ENCODE measurements around the gene HSPA1A.
A peak's percentile ranks its signal among the peaks of the same experiment; 100 is the strongest.
"Not testable (repeated sequence)": the region's sequence is repeated elsewhere in the genome, so short reads cannot be mapped to it uniquely, and the experiment has no call there.

HSPA1A gene

DNA sequence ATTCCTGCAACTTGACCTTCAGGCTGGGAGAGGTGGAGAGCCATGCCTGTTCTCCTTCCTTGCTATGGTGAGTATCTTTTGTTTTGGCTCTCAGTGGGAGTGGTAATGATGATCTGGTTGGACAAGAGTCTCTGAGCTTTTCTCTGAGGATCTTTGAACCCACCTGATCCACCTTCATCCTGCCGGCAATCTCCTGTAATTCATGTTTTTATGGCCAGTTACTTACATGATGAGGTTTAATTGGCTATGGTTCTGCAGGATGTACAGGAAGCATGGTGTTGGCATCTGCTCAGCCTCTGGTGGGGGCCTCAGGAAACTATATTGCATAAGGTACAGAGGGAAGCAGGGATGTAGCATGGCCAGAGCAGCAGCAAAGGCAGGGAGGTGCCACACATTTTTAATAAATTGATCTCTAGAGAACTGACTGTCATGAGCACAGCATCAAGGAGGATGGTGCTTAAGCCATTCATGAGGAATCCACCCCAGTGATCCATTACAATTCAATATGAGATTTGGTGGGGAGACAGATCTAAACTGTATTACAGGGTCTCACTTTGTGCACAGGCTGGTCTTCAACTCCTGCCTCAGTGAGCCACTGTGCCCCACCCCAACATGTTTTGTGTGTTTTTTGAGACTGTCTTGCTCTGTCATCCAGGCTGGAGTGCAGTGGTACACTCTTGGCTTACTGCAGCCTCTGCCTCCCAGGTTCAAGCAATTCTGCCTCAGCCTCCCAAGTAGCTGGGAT, 22.2 kb downstream of the HSPA1A start:
- DNase-seq = no peak

DNA sequence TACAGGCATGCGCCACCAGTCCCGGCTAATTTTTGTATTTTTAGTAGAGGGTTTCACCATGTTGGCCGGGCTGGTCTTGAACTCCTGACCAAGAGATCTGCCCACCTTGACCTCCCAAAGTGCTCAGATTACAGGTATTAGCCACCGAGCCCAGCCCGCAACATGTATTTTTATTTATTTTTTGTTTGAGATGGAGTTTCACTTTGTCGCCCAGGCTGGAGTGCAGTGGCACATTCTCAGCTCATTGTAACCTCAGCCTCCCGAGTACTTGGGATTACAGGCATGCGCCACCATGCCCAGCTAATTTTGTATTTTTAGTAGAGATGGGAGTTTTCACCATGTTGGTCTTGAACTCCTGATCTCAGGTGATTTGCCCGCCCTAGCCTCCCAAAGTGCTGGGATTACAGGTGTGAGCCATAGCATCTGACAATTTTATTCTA, 22.8 kb downstream of the HSPA1A start:
- not testable (repeated sequence) for DNase-seq

DNA sequence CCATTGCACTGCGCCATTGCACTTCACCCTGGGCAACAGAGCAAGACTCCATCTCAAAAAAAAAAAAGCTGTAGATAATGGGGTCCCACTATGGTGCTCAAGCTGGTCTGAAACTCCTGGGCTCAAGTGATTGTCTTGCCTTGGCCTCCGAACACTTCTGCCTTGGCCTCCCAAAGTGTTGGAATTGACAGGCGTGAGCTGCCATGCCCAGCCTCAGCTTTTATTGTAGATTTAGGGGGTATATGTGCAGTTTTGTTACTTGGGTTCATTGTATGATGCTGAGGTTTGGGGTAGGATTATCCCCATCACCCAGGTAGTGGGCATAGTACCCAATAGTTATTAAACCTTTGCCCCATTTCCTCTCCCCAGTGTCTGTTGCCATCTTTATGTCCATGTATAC, 23.6 kb downstream of the HSPA1A start:
- no peak for DNase-seq

DNA sequence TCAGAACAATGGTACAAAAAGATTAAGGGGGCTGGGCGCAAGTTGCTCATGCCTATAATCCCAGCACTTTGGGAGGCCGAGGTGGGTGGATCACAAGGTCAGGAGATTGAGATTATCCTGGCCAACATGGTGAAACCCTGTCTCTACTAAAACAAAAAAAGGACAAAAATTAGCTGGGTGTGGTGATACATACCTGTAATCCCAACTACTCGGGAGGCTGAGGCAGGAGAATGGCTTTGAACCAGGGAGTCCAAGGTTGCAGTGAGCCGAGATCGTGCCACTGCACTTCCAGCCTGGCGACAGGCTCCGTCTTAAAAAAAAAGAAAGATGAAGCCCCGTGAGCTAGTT, 24.4 kb downstream of the HSPA1A start:
- not testable (repeated sequence) for DNase-seq

DNA sequence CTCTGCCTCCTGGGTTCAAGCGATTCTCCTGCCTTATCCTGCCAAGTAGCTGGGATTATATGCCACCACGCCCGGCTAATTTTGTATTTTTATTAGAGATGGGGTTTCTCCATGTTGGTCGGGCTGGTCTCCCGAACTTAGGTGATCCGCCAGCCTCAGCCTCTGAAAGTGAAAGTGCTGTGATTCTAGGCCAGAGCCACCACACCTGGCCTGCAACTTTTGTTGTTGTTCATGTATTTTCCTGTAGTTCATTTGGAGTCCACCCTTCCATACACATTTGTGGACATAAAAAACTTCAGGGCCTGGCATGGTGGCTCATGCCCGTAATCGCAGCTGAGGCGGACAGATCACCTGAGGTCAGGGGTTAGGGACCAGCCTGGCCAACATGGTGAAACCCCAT, 26.7 kb downstream of the HSPA1A start:
- DNase-seq = no peak

DNA sequence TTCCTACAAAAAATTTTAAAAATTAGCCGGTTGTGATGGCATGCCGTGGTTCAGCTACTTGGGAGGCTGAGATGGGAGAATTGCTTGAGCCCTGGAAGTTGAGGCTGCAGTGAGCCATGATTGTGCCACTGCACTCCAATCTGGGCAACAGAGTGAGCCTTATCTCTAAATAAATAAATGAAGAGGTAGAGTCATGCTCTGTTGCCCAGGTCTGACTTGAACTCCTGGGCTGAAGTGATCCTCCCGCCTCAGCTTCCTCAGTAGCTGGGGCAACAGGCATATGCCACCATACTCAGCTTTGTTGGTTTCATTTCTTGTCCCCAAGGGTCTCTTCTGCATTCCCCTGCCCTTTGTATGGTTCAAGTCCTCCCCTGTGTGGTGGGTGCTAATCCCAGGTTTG, 29.2 kb downstream of the HSPA1A start:
- no peak for DNase-seq

DNA sequence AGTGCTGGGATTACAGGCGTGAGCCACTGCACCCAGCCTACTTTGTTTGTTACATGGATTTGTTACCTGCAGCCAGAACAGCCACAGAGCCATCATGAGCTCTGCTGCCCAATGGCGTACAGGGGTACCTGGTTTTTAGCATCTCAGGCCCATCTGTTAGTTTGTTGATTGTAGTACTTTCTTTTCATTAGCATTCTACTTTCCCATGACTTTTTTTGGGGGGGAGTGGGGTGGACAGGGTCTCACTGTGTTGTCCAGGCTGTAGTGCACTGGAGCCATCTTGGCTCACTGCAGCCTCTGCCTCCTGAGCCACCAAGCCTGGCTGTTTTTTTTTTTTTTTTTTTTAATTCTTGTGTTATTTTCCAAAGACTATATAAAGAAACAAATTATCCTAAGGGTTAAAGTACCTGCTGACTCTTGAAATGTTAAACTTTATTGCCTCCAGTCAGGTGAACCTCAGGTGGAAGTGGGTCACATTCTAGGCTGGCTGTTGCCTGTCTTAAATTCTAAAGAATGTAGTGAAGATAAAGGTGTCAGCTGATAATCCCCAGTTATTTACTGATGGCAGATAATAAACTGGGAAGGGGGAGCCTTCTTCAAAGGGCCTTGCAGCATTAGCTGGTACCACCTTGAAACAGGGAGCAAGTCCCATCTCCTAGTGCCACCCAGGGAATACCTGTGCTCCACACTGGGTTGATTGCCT, 32.1 kb downstream of the HSPA1A start:
- DNase-seq = no peak

DNA sequence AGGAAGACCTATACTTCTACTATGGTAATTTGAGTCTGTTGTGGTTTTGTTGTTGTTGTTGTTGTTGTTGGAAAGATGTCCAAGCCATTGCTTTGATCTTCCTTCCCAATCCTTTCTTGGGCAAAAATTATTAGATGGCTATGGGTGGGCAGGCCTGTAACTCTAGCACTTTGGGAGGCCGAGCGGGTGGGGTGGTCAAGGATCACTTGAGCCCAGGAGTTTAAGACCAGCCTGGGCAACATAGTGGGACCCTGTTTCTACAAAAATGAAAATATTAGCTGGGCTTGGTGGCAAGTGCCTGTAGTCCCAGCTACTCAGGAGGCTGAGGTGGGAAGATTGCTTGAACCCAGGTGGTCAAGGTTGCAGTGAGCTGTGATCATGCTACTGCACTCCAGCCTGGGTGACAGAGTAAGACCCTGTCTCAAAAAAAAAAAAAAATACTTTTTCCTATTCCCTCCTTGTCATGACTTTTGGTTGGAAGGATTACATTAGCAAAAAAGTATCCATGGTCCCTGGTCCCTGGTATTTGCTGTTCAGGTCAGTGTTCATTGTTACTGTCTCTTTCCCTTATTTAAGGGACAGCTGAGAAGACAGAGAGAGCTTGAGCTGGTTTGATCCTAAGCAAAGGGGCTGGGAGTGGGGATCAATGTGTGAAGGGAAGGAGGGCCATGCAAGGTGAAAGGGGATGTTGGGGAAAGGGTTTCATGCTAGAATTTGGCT, 35.6 kb downstream of the HSPA1A start:
- no peak for DNase-seq

DNA sequence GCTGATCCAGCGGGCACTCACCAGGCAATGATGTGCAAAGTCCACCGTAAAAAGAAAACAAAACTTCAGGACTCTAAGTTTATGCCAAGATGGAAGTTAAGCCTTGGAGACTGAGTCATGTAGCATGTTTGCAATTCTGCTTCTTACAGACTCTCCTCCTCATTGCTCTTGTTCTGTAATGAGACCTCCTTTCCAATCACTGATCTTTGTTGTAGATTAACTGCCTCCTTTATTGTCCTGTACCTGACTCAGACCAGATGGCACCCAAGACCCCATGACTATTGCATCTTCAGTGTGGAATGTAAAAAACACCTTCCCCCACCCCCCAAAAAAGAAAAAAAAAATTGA, 36.1 kb downstream of the HSPA1A start:
- no peak for DNase-seq

DNA sequence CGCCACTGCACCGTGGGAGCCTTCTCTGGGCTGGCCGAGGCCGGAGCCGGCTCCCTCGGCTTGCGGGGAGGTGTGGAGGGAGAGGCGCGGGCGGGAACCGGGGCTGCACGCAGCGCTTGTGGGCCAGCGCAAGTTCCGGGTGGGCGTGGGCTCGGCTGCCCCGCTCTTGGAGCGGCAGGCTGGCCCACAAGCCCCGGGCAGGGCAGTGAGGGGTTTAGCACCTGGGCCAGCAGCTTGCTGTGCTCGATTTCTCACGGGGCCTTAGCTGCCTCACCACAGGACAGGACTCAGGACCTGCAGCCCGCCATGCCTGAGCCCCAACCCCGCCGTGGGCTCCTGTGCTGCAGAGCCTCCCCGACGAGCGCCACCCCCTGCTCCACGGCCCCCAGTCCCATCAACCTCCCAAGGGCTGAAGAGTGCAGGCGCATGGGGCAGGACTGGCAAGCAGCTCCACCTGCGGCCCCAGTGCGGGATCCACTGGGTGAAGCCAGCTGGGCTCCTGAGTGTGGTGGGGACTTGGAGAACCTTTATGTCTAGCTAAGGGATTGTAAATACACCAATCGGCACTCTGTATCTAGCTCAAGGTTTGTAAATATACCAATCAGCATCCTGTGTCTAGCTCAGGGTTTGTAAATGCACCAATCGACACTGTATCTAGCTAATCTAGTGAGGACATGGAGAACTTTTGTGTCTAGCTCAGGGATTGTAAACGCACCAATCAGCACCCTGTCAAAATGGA, 36.8 kb downstream of the HSPA1A start:
- not testable (repeated sequence) for DNase-seq

DNA sequence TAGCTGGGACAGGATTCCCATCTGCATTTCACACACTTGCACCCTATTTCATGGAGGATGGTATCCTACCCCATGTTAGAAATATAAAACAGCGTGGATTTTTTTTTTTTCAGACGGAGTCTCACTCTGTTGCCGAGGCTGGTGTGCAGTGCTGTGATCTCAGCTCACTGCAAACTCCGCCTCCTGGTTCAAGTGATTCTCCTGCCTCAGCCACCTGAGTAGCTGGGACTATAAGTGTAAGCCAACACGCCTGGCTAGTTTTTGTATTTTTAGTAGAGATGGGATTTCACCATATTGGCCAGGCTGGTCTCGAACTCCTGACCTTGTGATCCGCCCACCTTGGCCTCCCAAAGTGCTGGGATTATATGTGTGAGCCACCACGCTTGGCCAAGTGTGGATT, 42.4 kb downstream of the HSPA1A start:
- DNase-seq = not testable (repeated sequence)

DNA sequence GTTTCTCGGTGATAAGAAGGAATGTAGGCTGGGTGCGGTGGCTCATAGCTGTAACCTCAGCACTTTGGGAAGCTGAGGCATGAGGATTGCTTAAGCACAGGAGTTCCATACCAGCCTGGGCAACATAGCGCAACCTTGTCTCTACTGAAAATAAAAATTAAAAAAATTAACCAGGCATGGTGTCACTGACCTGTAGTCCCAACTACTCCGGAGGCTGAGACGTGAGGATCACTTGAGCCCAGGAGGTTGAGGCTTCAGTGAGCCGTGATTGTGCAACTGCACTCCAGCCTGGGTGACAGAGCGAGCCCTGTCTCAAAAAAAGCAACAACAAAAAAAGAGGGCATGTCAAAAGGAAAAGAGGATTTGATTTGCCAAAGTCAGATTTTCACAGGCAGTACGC, 43.4 kb downstream of the HSPA1A start:
- no peak for DNase-seq

DNA sequence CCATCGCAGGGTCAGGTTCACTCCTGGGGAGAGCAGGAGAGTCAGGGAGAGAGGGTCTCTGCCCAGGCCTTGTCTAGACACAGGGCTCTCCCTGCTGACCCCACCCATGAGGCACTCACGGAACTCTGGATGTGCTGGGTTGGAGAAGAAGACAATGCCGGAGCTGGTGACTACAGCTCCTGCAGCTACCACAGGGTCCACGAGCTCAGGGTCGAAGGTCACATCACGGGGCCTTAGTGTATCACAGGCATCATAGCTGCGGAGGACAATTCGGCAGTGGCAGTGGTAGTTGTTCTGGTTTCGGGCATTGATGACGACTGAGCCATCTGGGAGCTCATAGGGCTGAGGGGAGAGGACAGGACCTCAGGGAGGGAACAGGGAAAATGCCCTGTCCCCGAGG, 44.6 kb downstream of the HSPA1A start:
- DNase-seq = no peak

DNA sequence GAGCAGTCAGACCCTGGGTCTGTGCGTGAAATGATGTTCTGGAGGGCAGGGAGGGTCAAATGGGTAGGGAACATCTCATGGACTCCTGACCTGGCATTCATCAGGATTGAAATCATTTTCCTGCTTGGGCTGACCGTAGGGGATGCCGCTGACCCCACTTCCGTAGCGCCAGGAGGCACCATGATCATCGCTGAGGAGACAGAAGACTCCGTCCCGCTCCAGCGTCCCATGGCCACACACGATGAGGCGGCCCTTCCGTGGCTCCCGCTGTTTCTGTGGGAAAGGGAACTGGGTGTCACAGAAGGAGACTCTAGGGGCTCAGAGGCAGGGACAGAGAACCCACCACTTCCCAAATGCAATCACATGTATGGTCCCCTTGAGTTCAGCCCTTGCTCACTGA, 45.0 kb downstream of the HSPA1A start:
- no peak for DNase-seq

DNA sequence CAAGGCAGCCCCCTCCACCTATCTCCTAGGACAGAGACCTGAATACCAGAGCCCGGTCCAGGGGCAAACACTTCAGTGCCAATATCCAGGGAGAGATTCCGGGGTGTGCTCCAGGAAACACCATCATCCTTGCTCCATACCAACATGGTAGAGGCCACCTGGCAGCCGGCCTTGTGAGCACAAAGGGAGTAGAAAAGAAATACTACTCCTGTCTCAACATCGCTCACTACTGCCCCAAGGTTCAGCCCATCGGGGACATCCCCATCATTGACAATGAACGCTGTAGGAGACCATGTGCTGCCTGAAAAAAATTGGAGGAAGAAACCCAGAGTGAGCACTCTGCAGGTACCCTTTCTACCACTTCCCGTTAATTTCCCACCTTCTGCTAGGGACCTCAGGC, 45.8 kb downstream of the HSPA1A start:
- DNase-seq = no peak

DNA sequence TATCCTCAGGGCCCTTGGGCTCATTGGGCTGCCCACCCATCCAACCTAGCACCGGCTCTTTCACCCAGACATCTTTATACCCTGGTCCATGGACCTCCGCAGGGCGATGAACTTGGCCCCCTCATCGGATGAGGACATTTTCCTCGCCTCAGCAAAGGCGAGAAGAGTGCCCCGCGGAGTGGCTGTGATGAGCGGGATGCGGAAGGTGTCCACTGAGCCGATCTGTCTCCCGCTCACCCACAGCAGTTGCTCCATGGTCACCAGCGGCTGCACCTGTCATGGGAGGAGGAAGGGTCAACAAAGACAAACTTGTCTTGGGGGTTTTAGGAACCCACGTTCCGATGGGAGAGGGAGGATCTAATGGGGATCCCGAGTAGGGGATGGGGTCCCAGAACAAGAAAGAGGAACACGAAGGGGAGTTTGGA, 46.6 kb downstream of the HSPA1A start:
- DNase-seq = no peak

DNA sequence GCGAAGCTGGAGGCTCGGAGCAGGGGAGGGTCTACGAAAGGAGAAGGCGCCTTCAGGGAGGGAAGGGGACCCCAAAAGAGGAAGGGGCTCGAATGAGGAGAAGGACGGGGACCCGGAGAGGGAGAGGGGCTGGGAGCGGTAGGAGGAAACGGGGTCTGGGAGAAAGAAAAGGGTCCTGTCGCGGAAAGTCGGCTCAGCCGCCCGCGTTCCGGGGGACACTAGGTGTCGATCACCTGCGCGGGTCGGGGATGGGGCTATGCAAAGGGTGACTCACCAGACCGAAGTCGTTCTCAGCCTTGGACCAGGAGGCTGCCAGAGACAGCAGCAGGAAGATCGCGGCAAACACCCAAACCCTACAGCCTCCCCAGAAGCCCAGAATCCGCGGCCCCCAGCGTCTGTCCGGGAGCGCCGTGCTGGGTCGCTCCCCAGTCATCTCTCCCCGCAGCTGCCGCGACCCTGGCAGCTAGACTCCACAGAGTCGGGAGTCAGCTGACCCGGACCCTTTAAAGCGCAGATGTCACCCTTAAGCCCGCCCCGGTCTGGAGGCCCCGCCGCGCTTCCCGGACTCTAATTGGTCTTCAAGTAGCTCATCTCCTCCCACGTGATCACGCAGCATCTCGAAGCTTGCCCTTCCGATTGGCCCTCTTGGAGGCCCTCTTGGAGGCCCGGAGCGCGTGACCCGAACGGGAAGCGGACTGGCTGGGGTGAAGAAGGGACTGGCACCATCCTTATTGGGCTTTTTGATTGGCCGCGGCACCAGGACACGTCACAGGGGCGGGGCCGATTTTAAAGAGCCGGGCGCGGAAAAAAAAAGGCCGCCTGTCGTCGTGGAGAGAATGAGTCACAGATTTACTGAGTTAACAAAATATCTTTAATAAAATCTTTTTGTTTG, 47.2 kb downstream of the HSPA1A start, which contains the start of gene NEU1:
NEU1 (minus strand) TSS at position 478 of the 892 bp plus-strand sequence; CDS start at position 433, 45 bp downstream.
- peak; percentile 97 for DNase-seq

DNA sequence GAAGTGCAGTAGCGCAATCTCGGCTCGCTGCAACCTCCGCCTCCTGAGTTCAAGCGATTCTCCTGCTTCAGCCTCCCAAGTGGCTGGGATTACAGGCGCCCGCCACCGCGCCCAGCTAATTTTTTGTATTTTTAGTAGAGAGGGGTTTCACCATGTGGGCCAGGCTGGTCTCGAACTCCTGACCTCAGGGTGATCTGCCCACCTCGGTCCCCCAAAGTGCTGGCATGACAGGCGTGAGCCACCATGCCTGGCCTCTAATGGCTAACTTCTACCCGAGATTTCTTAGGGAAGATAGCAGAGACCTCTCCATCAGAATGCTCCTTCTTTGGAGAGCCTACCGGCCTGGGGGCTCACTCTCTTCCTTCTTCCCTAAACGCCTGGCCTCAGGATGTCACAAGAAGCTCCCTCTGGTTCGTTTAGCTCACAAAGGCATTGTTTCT, 48.8 kb downstream of the HSPA1A start:
- DNase-seq = not testable (repeated sequence)

DNA sequence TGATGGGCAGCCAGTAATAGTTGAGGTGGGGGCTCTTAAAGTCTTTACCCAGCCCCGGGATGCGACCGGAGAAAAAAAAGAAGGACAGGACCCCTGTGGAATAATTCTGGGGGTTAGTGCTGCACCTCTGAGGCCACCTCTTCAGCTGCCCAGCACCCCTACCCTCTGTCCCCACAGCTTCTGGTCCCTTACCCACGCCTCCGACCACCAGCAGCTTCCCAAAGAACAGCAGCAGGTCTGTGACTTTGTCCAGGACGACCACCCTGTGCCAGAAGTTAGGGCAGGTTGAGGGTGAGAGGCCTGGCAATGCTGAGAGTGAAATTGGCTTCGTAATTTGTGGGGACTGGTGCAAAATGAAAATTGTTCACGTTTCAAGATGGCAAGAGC, 49.5 kb downstream of the HSPA1A start:
- no peak for DNase-seq

DNA sequence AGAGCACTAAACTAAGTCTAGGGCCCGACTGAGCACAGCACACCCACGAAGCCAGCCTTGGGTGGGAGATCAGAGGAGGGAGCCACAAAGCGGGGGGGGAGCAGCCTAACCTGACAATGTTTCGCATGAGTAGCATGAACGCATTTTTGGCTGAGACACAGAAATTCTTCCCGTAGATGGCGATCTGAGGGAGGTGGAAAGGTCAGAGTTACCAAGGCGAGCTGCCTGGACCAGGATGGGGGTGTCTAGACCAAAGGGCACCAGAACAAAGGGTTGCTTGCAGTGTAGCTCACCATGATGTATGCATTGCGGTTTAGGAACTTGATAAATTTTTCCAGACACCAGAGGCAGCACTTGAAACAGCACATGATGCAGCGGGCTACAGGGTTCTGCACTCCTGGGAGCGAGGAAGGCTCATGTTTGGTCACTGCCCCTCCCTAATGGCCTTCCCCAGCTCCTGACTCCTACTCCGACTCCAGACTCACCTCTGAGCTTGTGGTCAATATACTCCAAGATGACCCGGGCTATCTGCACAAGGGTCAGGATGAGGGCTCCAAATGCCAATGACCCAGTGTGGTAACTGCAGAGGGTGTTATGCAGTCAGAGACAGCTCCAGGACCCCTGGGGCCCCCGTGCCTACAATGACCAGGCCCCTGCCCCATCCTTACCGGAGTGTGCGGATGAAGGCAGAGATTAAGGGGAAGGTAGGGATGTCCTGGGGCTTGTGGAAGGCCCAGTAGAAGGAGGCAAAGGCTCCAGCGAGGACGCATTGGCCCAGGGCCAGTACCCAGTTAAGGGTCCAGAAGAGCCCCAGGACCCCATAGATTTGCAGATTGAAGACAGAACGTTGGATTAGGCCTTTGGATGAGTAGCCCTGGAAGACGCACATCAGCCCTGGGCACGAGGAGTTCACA, 50.1 kb downstream of the HSPA1A start:
- no peak for DNase-seq
